HG03469 (cell line): ENCODE results near the gene SHF.

Experiments used
- ATAC-seq: cut with Tn5 transposase; IDR thresholded peaks from one replicate; pipeline ENCODE4 v1.9.1; 2021; ENCODE audit warnings: mild to moderate bottlenecking, moderate library complexity, moderate number of reproducible peaks; ENCODE audit not compliant: unreplicated experiment

The SHF gene

GRCh38 chr15:45199136-45199810 lies 11.5 kb upstream of the SHF start:
- ATAC-seq, result peak; percentile 7

- ATAC-seq, result peak; percentile 59
These were observed 10.8 kb upstream of the SHF start for GRCh38 chr15:45198337-45199135.

- no peak for ATAC-seq
These were observed 9.7 kb upstream of the SHF start for GRCh38 chr15:45197512-45197911.

DNA sequence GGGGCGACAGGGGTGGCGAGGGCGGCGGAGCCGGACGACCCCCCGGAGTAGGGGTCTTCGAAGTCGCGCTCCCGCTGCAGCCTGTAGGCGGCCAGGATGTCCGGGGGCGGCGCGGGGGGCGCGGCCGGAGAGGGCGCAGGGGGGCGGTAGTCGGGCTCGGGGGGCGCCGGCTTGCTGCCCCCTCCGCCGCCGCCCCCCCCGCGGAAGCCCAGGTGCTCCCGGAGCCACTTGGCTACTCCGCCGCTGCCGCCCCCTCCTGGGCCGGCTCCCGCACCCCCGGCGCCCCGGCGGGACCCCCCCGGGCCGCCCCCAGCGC lies 230 bp downstream of the SHF start:
- no peak for ATAC-seq

DNA sequence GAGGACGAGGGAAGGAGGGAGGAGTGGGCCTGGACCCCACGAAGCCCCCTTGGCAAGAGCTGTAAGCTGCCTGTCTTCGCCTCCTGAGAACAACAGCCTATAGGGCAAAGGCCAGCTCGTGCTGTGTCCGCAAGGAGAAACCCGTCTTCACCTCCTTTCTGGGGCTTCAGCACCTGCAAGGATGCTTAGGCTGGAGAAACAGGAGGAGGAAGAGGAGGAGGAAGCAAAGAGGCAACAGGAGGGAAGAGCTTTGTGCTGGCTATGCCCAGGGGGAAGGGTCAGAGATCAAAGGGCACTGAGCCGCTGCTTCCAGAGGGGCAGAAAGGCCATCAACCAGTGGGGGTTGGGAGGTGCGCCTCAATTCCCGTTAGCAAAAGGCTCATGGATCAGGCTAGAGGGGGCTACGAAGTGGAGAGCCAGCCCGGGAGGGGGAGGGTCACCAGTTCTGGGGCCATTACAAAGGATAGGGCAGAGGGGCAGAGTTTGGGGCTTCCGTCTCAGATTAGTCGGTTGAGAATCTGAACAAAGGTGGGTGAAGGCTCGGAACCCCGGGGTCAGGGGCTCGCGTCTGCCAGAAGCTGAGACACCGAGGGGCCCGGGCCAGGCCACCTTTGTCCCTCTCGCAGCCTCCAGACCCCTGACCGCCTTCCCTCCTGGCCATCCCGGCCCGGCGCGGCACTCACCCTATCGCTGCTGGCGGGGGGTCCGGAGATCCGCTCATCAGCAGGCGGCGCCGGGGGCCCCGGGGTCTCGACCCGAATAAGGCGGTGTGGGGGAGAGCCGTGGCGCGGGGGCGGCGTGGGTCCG lies 792 bp downstream of the SHF start:
- no peak for ATAC-seq

DNA sequence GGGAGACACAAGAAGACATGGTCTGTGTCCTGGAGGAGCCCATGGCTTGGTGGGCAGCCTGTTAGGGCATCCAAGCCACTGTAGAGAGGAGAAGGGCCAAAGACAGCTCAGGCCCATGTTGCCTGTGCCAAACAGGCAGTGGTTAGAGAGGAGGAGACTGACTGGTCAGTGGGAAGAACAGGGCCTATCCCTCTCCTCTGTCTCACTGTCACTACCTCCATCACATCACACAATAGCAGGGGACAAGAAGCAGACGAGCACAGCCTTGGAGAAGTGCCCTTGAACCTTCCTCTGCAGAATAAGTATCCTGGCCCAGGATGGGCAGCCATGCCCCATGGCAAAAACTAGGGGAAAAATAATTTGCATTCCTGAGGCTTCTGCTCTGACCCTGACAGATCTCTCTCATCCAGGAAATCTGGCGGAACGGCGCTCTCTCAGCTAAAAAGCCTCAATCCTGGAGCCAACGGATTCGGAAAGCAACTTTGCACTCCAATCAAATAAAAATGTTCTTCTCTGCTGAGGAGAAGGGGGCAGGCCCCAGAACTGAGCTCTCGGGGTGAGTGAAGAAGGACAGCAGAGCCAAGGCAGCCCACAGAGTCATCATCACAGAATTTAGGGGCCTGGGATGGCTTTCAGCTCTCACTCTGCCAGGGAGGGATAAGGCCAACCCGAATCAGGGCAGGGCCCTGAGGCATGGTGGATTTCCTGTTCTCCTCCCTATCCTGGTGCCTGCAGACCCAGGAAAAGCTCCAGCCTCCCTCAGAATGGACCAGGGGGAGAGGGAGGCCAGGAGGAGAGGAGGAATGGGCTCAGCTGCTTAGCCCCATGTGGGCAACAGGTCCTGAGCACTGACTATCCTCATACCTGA lies 1.6 kb downstream of the SHF start:
- no peak for ATAC-seq

- ATAC-seq, result no peak
These were observed 2.5 kb downstream of the SHF start for GRCh38 chr15:45185069-45185779.

DNA sequence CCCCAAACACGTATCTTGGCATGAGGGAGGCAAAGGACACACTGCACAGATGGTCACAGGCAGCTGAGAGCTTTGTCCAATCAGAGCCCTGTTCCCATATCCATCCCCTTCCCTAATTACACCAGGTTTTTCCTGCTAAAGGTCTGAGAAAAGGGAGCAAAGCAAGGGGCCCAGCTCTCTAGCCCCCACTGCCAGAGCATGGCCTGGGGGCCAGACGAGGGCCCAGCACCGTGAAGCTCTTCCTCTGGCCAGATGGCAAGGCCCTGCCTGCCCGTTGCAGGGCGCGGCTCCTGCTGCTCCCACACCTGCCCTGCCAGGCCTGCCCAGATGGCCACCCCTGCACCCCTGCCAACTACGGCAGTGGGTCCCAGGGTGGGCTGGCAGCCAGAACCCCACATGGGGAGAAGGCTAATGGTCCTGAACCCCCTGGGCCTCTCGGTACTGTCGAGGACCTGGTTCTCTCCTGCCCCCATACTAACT lies 3.2 kb downstream of the SHF start:
- ATAC-seq, result no peak

DNA sequence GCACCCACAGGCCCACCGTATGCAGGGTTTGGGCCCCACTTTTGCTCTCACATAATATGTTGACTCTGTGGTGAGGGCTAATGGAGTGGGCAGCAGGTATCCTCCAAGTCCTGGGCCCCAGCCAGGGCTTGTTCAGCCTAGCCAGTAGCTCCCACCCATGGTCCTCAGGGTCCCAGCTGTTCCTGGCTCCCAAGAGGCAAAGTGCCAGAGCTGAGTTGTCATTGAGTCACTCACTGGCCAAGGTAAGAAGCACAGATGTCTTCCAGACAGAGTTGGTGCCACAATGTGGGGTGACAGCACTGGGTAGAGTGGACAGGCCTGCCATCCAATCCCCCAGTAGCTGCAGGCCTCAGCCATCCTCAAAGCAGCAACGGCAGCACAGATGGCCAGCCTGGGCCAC lies 4.3 kb downstream of the SHF start:
- no peak for ATAC-seq

- ATAC-seq, result no peak
These were observed 4.8 kb downstream of the SHF start for GRCh38 chr15:45182996-45183395.

DNA sequence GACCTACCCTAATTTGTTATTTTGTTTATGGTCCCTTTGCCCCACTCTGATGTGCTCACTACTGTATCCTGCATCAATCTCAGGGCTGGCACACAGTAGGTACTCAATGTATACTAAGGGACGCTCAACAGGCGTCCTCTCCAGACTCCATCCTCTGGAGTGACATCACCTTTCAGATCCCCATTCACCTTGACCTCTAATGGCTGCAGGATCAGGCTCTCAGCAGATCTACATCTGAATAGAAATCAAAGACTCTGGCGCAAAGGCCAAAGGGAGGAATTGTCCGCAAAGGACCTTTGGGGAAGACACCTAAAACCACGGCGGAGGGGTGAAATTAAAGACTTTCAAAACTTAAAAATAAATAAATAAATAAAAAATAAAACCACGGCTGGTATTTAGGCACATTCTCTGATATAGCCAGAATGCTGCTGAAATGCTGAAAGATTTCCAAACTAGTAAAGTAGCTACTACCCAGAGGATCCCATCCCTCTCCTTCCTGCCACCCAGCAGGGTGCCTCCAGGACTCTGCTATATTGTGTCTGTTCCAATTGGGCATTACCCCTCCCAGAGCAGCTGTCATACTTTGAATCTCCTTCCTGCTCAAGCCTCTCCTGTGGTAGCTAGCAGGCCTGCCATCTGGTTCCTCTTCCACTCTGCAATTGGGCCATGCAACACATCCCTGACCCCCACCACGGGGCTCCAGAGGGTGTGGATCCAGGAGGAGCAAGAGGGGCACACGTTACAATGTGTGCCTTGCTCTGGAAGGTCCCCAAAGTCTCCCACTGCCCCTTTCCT lies 6.1 kb downstream of the SHF start:
- ATAC-seq, result no peak

- no peak for ATAC-seq
These were observed 6.9 kb downstream of the SHF start for GRCh38 chr15:45180648-45181436.

DNA sequence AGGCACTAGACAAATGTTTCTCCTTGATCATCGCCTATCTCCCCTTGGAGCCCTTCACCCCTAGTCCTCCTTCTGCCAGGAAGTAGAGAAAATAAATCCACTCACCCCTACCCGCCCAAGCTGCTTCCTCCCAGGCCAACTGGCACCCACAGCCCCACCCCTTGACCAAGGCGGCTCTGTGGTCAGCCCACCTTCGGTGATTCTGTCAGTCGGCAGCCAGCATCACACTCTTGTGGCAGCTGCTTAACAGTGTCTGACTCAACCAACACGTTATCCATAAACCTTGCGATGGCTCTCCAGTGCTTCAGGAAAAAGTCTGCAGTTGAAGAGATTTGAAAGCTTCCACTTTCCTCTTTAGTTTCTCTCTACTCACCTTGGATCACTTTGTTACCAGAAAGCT lies 7.6 kb downstream of the SHF start:
- ATAC-seq, result no peak

- ATAC-seq, result no peak
These were observed 8.4 kb downstream of the SHF start for GRCh38 chr15:45179221-45179985.

- ATAC-seq, result no peak
These were observed 10.5 kb downstream of the SHF start for GRCh38 chr15:45177285-45177684.

DNA sequence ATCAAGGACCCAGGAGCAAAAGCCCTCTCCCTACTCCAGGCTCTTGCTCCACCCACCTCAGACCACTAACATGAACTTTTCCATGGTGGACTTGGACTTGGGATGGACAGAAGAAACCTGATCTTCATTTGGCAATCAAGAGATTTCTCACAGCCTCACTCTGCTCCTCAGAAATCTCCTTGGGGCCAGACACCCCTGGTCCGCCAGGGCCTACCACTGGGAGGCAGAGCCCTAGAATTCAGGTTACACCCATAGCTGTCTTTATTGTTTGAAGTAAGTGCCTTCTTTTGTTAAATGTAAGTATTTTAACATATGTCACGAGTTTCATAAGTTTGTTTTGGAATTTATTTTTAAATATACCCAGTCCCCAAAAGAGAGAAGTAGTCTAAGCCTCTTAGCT lies 13.2 kb downstream of the SHF start:
- no peak for ATAC-seq

- ATAC-seq, result no peak
These were observed 13.7 kb downstream of the SHF start for GRCh38 chr15:45174069-45174468.

GRCh38 chr15:45171912-45172311 lies 15.9 kb downstream of the SHF start:
- no peak for ATAC-seq
